Activated CD4-positive, CD25-positive, alpha-beta regulatory T cell (primary cell): ENCODE data around the gene SHROOM3.
"Not testable (repeated sequence)": the region's sequence is repeated elsewhere in the genome, so short reads cannot be mapped to it uniquely, and the experiment has no call there.

ENCODE experiments used
- DNase-seq, 4 experiments: peaks; one replicate each; lab custom pipeline; 2025; lab: John Stamatoyannopoulos, UW

Gene SHROOM3

DNA sequence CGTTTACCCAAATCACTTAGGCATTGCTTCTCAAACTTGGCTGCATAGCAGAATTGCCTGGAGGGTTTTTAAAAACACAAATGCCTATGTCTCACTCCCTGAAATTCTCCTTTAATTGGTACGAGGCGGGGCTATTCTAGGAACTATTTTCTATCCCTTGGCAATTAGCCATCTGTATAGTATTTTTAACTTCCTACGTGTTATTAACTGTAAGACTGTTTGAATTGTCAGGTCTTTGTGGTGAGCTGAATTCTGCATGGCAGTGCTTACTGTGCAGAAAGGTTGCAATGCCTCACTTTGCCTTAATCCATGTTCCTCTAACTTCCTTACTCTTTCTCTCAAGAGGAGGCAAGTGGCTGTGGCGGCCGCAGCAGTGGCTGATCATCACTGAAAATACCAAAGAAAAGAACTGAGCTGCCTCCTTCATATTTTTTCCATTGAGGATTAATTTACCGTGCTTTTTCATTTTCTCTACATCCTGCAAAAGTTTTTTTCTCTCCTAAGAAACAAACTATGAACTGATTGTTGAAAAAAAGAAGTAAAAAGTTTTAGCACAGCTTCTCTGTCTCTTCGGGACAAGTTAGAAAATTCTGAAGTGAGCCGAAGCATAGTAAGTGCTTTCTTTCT lies at the start of gene SHROOM3:
SHROOM3 (plus strand) TSS at position 329 of the 627 bp plus-strand sequence. CDS start 824 bp downstream, outside the sequence.
- DNase-seq: no peak

DNA sequence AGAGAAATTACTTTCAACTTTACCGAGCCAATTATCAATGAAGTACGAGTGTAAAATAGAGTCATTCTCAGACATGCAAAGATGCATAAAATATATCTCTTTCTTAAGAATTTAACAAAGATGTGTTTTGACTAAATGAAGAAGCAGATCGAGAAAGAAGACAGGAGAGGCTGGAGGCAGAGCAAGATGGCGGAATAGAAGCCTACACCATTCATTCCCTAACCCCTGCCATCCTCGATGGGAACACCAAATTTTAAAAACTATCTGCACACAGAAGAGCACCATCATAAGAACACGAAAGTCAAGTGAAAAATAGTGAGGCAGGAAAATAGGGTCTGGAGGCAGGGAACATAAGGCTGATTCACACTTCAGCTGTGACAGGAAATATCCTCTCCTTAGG lies 49.1 kb upstream of the SHROOM3 start:
- no peak for DNase-seq

DNA sequence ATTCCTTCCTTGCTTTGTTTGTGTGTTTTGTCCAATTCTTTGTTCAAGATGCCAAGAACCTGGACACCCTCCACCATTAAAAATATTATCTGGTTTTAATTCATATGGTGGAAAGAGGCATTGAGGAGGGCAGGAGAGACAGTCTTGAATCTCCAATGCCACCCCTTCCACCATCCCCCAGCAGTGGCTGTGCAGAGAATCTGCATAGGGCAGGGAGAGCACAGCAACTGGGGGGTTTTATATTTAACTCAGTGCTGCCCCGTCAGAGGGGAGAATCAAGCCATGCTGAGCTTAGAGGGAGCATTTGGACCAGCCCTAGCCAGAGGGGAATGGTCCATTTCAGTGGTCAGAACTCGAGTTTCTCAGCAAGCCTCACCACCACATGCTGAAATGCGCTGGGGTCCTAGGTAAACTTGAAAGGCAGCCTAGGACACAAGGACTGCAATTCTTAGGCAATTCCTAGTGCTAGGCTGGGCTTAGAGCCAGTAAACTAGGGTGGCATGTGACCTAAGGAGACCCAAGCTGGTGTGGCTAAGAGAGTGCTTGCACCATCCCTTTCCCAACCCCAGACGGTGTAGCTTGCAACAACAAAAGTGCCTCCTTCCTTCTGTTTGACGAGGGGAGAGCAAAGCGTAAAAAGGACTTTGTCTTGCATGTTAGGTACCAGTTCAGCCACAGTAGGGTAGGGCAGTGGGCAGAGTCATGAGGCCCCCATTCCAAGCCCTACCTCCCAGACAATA lies 48.3 kb upstream of the SHROOM3 start:
- no peak for DNase-seq

DNA sequence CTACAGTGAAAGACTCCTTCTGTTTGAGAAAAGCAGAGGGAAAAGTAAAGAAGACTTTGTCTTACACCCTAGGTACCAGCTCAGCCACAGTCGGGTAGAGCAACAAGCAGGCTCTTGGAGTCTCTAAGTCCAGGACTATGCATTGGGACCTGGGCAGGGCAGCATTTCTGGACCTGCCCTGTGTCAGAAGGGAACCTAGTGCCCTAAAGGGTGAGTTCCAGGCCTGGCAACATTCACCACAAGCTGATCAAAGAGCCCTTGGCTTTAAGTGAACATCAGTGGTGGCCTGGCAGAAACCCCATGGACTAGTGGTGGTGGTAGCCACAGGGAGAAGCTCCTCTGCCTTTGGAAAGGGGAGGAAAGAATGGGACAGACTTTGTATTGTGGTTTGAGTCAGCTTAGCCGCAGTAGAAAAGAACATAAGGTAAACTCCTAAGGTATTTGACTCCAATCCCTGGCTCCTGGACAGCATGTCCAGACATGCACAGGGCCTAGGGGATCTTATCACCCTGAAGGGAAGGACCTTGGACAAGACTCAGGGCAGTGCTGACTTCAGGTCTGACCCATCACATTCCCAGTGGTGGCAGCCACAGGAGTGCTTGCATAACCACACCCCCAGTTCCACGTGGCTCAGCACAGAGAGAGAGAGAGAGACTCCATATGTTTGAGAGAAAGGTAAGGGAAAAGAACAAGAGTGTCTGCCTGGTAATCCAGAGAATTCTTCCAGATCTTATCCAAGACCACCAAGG lies 46.7 kb upstream of the SHROOM3 start:
- no peak for DNase-seq

DNA sequence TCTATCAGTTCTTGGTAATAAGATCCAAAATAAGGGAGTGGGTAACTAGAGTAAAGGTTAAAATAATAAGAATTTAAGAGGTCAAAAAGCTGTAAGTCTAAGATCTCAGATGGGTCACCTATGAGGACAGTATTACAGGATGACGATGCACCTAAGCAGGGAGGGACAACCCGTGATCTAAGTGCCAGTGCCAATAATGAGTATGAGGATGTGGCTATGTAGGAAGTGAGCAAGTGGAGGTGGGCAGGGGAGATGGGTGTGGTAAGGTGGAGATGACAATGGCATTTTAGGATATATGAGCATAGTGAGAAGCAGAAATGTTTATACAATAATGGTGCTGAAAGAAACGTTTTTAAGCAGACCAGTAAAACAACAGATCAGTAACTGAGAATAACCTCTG lies 33.4 kb upstream of the SHROOM3 start:
- DNase-seq: no peak

DNA sequence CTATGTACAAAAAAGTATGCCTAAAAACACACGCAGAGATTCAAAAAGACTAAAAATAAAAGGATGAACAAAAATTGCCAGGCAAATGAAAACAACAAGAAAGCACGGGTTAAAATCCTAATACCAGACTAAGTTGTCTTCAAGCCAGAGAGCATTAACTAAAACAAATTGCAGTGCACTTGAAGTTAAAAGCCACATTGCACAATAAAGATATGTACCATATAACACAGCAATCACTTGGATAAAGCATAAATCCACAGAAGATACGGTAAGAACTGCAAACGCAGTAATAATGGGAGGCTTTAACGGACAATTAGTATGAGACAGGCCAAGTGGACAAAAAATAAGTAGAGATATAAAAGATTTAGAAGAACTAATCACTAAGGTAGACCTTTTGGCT lies 28.9 kb upstream of the SHROOM3 start:
- no peak for DNase-seq

DNA sequence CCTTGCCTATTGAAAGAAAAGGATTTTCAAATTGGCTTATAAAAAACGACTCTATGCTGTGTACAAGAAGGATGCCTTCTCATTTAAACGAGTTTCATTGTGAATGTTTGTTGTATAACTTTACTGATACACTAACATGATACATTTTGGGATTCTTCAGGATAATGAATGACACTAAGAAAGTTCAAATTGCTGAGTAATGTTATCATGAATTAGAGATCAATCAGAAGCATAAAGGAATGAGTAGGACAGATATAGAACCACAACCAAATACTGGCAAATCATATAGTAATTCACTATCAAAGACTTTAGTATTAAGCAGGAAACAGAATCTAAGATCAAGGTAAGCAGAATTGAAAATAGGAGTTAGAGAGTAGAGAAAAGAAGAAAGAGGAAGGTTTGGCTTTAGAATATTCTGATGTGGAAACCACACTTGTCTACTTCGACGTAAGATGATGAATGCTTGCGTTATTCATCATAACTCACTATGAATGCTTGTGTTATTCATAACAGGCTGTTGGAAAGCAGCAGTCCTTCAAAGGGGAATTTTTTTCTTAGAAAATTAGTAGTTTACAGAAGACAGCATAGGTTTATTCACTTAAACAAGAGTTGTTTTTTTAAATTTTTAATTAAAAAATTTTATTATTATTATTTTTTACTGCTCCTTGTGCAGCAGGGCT lies 27.4 kb upstream of the SHROOM3 start:
- no peak for DNase-seq

DNA sequence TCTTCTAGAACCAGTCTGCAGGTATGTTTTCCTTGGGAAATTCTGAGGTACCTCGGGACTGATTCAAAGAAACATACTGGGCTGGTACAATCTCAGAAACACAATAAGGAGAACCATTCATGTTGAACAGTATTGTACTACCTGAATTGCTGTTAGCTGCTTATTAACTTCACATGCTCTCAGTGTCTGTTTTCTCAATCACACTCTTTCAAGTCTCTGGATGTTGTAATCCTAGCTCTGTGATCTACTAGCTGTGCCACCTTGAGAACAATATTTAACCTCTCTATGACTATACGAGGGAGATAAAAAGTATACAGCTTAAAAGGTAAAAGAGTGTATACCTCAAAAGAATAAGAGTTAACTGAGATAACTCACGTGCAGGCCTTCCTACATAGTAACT lies 24.4 kb upstream of the SHROOM3 start:
- no peak for DNase-seq

DNA sequence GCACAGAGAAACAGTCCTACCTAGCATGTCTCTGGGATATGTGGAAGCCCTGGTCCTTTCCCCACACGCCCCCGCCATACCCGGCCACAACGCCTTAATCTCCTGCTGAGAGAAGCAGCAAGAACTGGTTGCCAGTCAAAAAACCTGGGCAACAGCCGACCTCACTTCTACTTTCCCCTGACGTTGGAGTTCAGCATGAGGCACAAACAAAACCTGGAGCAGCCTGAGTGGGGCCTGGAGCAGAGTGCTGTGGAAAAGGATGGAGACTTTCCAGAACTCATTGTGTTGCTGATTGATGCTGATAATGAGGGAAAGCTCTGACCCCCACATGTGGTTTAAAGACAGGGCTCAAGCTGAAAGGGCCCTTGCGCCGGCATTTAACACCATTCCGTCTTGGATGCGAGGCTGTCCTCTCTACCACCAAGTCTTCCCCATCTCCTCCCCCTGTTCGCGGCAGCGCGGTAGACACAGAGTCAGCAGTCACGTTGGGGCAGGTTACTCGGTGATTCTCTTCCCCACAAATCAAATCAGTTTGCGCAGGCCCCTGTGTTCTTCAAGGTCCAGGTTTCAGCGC lies 14.8 kb upstream of the SHROOM3 start:
- DNase-seq: no peak

DNA sequence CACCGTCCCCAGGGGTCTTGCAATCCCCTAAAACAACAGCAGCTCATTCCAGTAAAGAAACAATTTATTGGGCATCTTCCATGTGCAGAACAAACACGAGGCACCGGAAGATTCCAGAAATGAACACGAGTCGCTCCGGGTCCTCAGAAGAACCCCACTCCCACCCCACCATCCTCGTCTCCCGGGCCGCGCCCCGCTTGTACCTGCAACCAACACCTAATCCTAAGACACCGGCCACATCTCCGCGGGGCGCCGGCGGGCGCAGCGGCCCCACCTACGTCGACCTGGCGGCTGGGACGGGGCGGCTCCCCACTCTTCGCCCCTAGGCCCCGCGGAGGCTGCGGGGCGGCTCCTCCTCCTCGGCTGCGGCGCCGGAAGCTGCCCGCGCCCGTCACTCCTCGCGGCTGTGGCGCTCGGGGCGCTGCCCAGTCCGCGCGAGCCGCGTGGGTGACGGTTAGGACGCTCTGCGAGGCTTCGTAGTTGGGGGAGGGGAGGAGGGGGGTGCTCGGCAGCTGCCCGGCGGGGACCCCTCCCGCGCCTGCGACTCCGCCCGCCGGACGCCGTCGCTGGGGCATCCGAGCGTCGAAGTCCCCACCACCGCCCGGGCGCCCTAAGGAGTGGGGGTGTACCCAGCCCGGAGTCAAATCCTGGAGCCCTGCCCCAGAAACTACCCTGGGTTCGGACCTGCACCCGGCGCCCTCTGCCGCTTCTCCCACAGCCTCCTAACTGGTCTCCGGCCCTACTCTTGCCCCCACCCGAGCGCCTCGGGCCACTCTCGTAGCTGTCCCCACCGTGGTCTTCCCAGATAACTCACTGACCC lies 14.1 kb upstream of the SHROOM3 start, which contains the start of gene CCDC158:
CCDC158 (minus strand) TSS at position 380 of the 820 bp plus-strand sequence. CDS start 17,934 bp downstream, outside the sequence.
- DNase-seq: peak in 1 of 4 experiments; percentile 0

DNA sequence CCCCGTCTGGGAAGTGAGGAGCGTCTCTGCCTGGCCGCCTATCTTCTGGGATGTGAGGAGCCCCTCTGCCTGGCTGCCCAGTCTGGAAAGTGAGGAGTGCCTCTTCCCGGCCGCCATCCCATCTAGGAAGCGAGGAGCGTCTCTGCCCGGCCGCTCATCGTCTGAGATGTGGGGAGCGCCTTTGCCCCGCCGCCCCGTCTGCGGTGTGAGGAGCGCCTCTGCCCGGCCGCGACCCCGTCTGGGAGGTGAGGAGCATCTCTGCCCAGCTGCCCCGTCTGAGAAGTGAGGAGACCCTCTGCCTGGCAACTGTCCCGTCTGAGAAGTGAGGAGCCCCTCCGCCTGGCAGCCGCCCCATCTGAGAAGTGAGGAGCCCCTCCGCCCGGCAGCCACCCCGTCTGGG lies 11.9 kb upstream of the SHROOM3 start:
- not testable (repeated sequence) for DNase-seq

DNA sequence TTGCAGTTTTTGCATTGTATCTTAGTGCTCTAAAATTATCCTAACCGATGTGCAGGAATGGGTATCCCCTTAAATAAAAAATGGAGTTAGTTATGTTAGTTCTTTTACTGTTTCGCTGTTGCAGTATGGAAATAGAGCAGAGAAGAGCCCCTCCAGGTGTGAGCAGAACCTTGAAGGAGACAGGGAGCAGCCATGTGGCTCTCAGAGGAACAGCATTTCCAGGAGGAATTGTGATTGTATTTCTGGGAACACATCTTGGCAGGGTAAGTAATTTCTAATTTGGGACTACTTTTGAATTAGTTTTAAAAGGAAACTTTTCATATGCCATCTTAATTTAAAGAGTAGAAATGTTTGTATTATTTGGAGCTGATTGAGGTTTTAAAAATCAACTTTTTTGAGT lies 8.8 kb upstream of the SHROOM3 start:
- no peak for DNase-seq

DNA sequence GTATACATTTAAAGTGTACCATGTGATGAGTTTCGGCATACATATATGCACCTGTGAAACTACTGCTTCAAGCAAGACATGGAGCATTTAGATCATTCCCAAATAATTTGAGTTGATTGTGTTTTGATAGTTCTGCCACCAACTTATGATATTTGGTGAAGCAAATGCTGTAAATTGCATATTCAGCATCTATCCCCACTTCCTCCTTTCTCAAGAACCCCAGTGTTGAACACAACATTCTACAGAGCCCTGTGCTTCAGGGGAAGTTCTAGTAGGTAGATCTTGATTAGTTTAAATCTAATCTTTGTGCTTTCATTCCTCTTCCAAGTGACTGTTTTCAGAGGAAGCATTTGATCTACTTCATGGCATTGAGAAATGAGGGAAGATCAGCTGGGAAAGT lies 5.4 kb upstream of the SHROOM3 start:
- no peak for DNase-seq

DNA sequence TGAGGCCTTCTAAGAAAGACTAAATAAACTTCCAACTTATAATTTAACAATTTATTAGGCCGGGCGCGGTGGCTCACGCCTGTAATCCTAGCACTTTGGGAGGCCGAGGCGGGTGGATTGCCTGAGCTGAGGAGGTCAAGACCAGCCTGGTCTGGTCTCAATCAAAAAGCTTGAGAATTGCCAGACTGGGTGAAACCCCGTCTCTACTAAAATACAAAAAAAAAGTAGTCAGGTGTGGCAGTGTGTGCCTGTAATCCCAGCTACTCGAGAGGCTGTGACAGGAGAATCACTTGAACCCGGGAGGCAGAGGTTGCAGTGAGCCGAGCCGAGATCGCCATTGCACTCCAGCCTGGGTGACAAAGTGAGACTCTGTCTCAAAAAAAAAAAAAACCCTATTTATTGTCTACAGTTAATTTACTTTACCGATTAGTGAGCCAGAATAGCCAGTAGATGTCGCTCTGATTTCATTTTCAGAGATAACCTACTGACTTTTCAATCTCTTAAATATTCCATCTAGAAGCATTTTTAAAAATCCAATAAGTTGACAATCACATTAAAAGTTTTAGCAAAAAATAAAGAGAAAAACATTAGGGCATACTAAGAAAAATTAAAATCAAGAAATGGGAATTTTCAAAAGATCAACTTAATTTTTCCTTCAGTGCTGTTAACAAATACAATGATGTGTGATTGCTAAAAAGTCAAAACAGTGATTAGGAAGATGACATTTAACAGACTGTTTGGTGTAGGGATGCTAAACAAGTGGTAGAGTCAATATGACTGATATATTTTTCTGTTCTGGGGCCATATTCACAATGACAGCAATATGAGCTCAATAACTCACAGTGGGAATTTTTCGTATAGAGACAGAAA lies 4.3 kb upstream of the SHROOM3 start:
- no peak for DNase-seq

DNA sequence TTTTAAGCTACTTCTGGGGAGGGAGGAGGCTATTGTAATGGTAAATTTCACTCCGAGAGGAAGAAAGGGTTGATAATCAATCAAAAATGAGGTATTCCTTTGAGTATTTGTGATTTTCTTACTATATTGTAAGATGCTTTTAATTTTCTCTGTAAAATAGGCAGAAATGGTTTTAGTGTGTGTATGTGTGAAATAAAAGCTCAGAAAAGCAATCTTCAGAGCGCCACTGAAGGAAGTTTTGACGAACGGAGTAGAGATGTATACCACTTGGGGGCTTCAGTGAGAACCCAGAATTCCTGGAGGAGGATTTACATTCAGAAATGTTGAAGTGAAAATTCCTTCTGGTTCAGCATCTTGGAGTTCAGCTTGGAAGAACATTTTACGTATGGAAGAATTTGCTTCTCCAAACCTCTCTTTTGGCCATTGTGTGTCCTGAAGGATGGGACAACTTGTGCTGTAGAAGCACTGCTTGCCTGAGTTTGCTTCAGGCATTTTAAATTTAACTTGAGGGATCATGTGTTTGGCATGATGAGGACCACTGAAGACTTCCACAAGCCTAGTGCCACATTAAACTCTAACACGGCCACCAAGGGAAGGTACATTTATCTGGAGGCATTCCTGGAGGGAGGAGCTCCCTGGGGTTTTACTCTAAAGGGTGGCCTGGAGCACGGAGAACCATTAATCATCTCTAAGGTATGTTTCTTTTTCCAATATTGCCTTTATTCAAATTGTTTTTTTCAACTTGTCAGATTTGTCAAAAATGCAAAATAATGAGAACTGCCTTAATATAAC lies 695 bp downstream of the SHROOM3 start:
- DNase-seq: no peak

DNA sequence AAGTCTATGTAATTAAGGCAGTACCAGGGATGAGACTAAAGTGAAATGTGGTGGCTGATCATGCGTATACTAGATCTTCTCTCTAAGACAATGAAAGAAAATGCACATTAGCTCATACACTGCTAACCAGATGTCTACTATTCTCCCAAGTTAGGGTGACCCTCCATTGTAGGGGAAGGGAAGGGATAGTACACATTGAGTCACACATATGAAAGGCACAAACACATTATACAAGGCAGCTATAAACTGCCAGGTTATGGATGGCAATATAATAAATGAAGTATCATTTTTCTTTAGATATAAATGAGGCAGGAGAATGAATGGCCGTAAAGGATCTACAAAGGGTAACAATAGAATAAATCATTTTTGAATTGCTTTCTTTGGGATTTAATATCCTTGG lies 4.5 kb downstream of the SHROOM3 start:
- no peak for DNase-seq

DNA sequence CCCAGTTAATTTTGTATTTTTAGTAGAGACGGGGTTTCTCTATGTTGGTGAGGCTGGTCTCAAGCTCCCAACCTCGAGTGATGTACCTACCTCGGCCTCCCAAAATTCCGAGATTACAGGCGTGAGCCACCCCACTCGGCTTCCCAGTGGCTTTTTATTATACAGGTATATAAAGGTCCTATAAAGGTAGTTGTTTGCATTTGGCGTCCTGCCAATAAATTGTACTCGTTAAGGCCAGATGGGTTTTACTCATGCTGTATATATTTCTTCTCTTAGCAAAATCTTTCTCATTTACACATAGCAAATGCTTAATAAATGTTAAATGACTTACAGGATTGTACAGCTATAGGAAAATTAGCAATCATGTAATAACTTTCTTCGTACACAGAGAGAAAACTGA lies 6.9 kb downstream of the SHROOM3 start:
- no peak for DNase-seq

DNA sequence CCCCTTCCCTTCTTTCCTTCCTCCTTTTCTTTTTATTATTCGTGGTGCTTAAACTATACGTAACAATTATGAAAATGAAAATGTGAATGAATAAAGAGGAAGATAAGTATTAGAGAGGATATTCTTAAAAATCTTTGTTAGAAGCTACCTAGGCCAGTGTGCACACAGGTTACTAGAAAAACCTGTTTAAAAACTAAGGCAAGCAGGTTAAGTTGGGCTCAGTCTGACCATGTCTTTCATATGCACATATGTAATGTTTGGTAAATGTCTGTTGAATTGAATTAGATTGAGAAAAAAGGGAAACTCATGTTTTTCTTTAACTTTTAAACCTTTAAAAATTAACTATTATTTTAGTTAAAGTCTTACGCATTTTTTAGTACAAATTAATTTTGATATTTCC lies 7.8 kb downstream of the SHROOM3 start:
- no peak for DNase-seq

DNA sequence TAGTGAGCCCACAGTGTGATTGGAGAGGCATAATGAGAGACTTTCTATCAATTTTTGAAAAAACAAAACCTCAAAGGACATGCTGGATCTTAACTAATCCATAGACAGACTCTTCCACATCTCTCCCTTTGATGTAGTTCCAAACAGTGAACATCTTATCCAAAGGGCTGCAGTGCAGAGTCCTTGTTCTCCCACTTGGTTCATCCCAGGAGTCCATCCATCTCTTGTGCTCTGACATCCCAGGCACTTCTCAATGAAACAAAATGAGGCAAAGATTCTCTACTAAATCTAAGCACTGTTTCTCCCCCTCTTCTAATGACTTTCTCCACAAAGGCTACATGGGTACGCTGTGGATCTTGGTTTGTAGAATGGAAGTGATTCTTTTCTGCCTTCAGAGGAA lies 8.3 kb downstream of the SHROOM3 start:
- DNase-seq: no peak
